Neural cell (in vitro differentiated cells): ENCODE results near the gene PRDM11. TPM values are rescaled to one million over a fixed set of nuclear protein-coding genes. Genes with fewer than 3 reads are reported as not detected.

Experiments
- H2AFZ ChIP-seq: fragments of 200-600, 300-800 bp; sonication (generic), shearing (Covaris generic); 2 replicates; pipeline ENCODE4 v1.6.0; 2014; ENCODE audit warnings: low read depth, mild to moderate bottlenecking, antibody characterized with exemption, low read length, moderate library complexity
- H3F3A ChIP-seq: fragments of 200-600 bp; shearing (Covaris generic); 2 replicates; pipeline ENCODE4 v1.6.1; 2016; ENCODE audit warnings: mild to moderate bottlenecking, moderate library complexity, mixed read lengths, antibody characterized with exemption, low read length; ENCODE audit not compliant: insufficient read depth, poor library complexity, severe bottlenecking
- H3K27ac ChIP-seq: fragments of 200-600, 300-800 bp; sonication (generic), shearing (Covaris generic); 2 replicates; pipeline ENCODE4 v1.5.1; 2014; ENCODE audit warnings: mild to moderate bottlenecking, low read length, moderate library complexity
- H3K27me3 ChIP-seq: fragments of 300-800, 200-600 bp; sonication (generic), shearing (Covaris generic); 2 replicates; pipeline ENCODE4 v1.6.0; 2014; ENCODE audit warnings: mild to moderate bottlenecking, low read depth, low read length, moderate library complexity; ENCODE audit not compliant: insufficient read depth
- H3K36me3 ChIP-seq: fragments of 300-800, 200-600 bp; sonication (generic), shearing (Covaris generic); 2 replicates; pipeline ENCODE4 v1.5.1; 2014; ENCODE audit warnings: mild to moderate bottlenecking, antibody characterized with exemption, low read length, moderate library complexity; ENCODE audit not compliant: insufficient read depth
- H3K4me2 ChIP-seq: fragments of 300-800, 200-600 bp; sonication (generic), shearing (Covaris generic); 2 replicates; pipeline ENCODE4 v1.6.0; 2014; ENCODE audit warnings: mild to moderate bottlenecking, low read length
- H3K4me3 ChIP-seq: fragments of 300-800, 200-600 bp; sonication (generic), shearing (Covaris generic); 2 replicates; pipeline ENCODE4 v1.5.1; 2014; ENCODE audit warnings: mild to moderate bottlenecking, low read length, moderate library complexity
- H3K79me2 ChIP-seq: fragments of 200-600 bp; shearing (Covaris generic); replicated peaks from 2 replicates; pipeline ENCODE4 v1.6.0; 2014; ENCODE audit warnings: mild to moderate bottlenecking, low read length, moderate library complexity; ENCODE audit not compliant: insufficient read depth
- H3K9ac ChIP-seq: fragments of 300-800, 200-600 bp; sonication (generic), shearing (Covaris generic); 2 replicates; pipeline ENCODE4 v1.6.1; 2016; ENCODE audit warnings: mild to moderate bottlenecking, low read length, mixed read lengths
- H3K9me2 ChIP-seq: fragments of 200-600 bp; shearing (Covaris generic); 2 replicates; pipeline ENCODE4 v1.6.1; 2016; ENCODE audit warnings: mild to moderate bottlenecking, low read length, mixed read lengths; ENCODE audit not compliant: insufficient read depth
- H3K9me3 ChIP-seq: fragments of 200-600, 300-800 bp; sonication (generic), shearing (Covaris generic); 2 replicates; pipeline ENCODE4 v1.6.1; 2016; ENCODE audit warnings: mild to moderate bottlenecking, mixed run types, low read length, moderate library complexity, mixed read lengths
- H4K20me1 ChIP-seq: fragments of 200-600 bp; shearing (Covaris generic); 2 replicates; pipeline ENCODE4 v1.6.1; 2016; ENCODE audit warnings: mild to moderate bottlenecking, mixed run types; ENCODE audit not compliant: insufficient read depth
- CTCF ChIP-seq: fragments of 450-650 bp; IDR thresholded peaks from 2 replicates; pipeline ENCODE4 v1.5.1; 2014; ENCODE audit warnings: antibody characterized with exemption, mild to moderate bottlenecking, moderate library complexity; ENCODE audit not compliant: poor library complexity, severe bottlenecking
- EP300 ChIP-seq: fragments of 450-650 bp; conservative IDR thresholded peaks from 2 replicates; pipeline ENCODE4 v1.6.1; 2014; ENCODE audit warnings: antibody characterized with exemption, mild to moderate bottlenecking, moderate library complexity; ENCODE audit not compliant: poor library complexity, severe bottlenecking
- EZH2 ChIP-seq: fragments of 200-600, 300-800 bp; shearing (Covaris generic), sonication (generic); IDR thresholded peaks from 2 replicates; pipeline ENCODE4 v1.6.1; 2014; ENCODE audit warnings: antibody characterized with exemption, low read length, borderline replicate concordance, mild to moderate bottlenecking; ENCODE audit not compliant: insufficient read depth, poor library complexity, severe bottlenecking
- MXI1 ChIP-seq: fragments of 450-650 bp; conservative IDR thresholded peaks from 2 replicates; pipeline ENCODE4 v1.6.1; 2014; ENCODE audit warnings: antibody characterized with exemption, mild to moderate bottlenecking; ENCODE audit not compliant: poor library complexity, severe bottlenecking
- RAD21 ChIP-seq: fragments of 450-650 bp; conservative IDR thresholded peaks from 2 replicates; pipeline ENCODE4 v1.6.1; 2014; ENCODE audit warnings: antibody characterized with exemption, mild to moderate bottlenecking, moderate library complexity
- REST ChIP-seq: IDR thresholded peaks from 2 replicates; pipeline ENCODE4 v1.6.1; 2012; ENCODE audit warnings: borderline replicate concordance
- TAF1 ChIP-seq: IDR thresholded peaks from 2 replicates; pipeline ENCODE4 v1.6.1; 2012; ENCODE audit warnings: low read depth
- polyA plus RNA-seq: library from polyadenylated mRNA; depleted of rRNA; stranded (reverse); fragments of >200 nt; gene quantifications from 2 replicates; pipeline ENCODE4 v1.2.3, GENCODE V29; 2014

PRDM11 gene
- polyA plus RNA-seq, 1 donor from 2014 or later: 2.0 TPM

GRCh38 chr11:45212566-45213315 lies 66.3 kb downstream of the PRDM11 start:
- Histone ChIP-seq H3K4me2 (no peak overlapping the region), H3K9me3 (no peaks in the 10 kb centered on the region), H3K4me3 (no peak overlapping the region), H4K20me1 (no peaks in the 10 kb centered on the region), H3K79me2 (no peaks in the 10 kb centered on the region), H3F3A (no peaks in the 10 kb centered on the region), H2AFZ (no peak overlapping the region), H3K27me3 (no peaks in the 10 kb centered on the region), H3K9ac (no peak overlapping the region), H3K9me2 (no peaks in the 10 kb centered on the region), H3K36me3 (no peaks in the 10 kb centered on the region), H3K27ac (no peak overlapping the region)
- TF ChIP-seq REST (no peak), EZH2 (no peak), CTCF (peak; percentile 12)

- H3K9me2 ChIP-seq: no peaks in the 10 kb centered on the region
- H3K4me3 ChIP-seq: no peak overlapping the region
- H3K9ac ChIP-seq: no peak overlapping the region
- no peak overlapping the region for H3K4me2 ChIP-seq
- no peaks in the 10 kb centered on the region for H3F3A ChIP-seq
- H3K9me3 ChIP-seq: no peaks in the 10 kb centered on the region
- no peaks in the 10 kb centered on the region for H4K20me1 ChIP-seq
- no peaks in the 10 kb centered on the region for H3K36me3 ChIP-seq
- no peak overlapping the region for H3K27ac ChIP-seq
- no peaks in the 10 kb centered on the region for H3K79me2 ChIP-seq
- H2AFZ ChIP-seq: no peak overlapping the region
- TF ChIP-seq CTCF: no peak
- H3K27me3 ChIP-seq: no peaks in the 10 kb centered on the region
These were observed 66.9 kb downstream of the PRDM11 start for GRCh38 chr11:45213316-45213665.

GRCh38 chr11:45213717-45214116 lies 67.3 kb downstream of the PRDM11 start:
- no peak overlapping the region for H3K4me3 ChIP-seq
- H3K4me2 ChIP-seq: no peak overlapping the region
- H3K9ac ChIP-seq: no peak overlapping the region
- H3F3A ChIP-seq: no peaks in the 10 kb centered on the region
- no peaks in the 10 kb centered on the region for H3K9me2 ChIP-seq
- H2AFZ ChIP-seq: no peak overlapping the region
- H3K36me3 ChIP-seq: no peaks in the 10 kb centered on the region
- H3K27ac ChIP-seq: no peak overlapping the region
- no peaks in the 10 kb centered on the region for H4K20me1 ChIP-seq
- H3K79me2 ChIP-seq: no peaks in the 10 kb centered on the region
- no peaks in the 10 kb centered on the region for H3K27me3 ChIP-seq
- no peaks in the 10 kb centered on the region for H3K9me3 ChIP-seq
- TF ChIP-seq RAD21 (no peak), REST (no peak), TAF1 (no peak), MXI1 (no peak), CTCF (no peak), EP300 (no peak)
